Hepatocyte (in vitro differentiated cells): ENCODE results near the gene KCNIP3. TPM values are rescaled to one million over a fixed set of nuclear protein-coding genes. Genes with fewer than 3 reads are reported as not detected.

ENCODE experiments used
- DNase-seq: peaks from one replicate; pipeline ENCODE4 v3.0.0-alpha.2; 2016; ENCODE audit warnings: low spot score
- H2AFZ ChIP-seq: fragments of 200-600 bp; sonication (generic); 2 replicates; pipeline ENCODE4 v1.6.0; 2016; ENCODE audit warnings: antibody characterized with exemption, mild to moderate bottlenecking
- H3K27ac ChIP-seq: fragments of 200-600 bp; sonication (generic); 2 replicates; pipeline ENCODE4 v1.5.1; 2016; ENCODE audit warnings: mild to moderate bottlenecking
- H3K27me3 ChIP-seq: fragments of 200-600 bp; sonication (generic); 2 replicates; pipeline ENCODE4 v1.6.1; 2016
- H3K36me3 ChIP-seq: fragments of 200-600 bp; sonication (generic); replicated peaks from 2 replicates; pipeline ENCODE4 v1.5.1; 2016; ENCODE audit warnings: low read depth; ENCODE audit not compliant: insufficient read depth
- H3K4me1 ChIP-seq: fragments of 200-600 bp; sonication (generic); 2 replicates; pipeline ENCODE4 v1.5.1; 2016; ENCODE audit warnings: mild to moderate bottlenecking, moderate library complexity; ENCODE audit not compliant: insufficient read depth
- H3K4me2 ChIP-seq: fragments of 200-600 bp; sonication (generic); 2 replicates; pipeline ENCODE4 v1.6.0; 2016
- H3K4me3 ChIP-seq: fragments of 200-600 bp; sonication (generic); 2 replicates; pipeline ENCODE4 v1.5.1; 2016; ENCODE audit warnings: mild to moderate bottlenecking
- H3K79me2 ChIP-seq: fragments of 200-600 bp; sonication (generic); 2 replicates; pipeline ENCODE4 v1.6.0; 2017; ENCODE audit warnings: mild to moderate bottlenecking
- H3K9me2 ChIP-seq: fragments of 200-600 bp; sonication (generic); replicated peaks from 2 replicates; pipeline ENCODE4 v1.6.0; 2017; ENCODE audit warnings: mild to moderate bottlenecking; ENCODE audit not compliant: insufficient read depth
- H3K9me3 ChIP-seq: fragments of 200-600 bp; sonication (generic); 2 replicates; pipeline ENCODE4 v1.5.1; 2016; ENCODE audit warnings: low read depth, mild to moderate bottlenecking
- H4K20me1 ChIP-seq: fragments of 200-600 bp; sonication (generic); 2 replicates; pipeline ENCODE4 v1.6.0; 2016; ENCODE audit warnings: mild to moderate bottlenecking; ENCODE audit not compliant: insufficient read depth, poor library complexity, severe bottlenecking
- CTCF ChIP-seq: fragments of 200-600 bp; sonication (generic); IDR thresholded peaks from 2 replicates; pipeline ENCODE4 v1.5.1; 2016; ENCODE audit warnings: antibody characterized with exemption, mild to moderate bottlenecking; ENCODE audit not compliant: poor library complexity
- EZH2 ChIP-seq: fragments of 200-600 bp; sonication (generic); IDR thresholded peaks from 2 replicates; pipeline ENCODE4 v1.6.1; 2016; ENCODE audit warnings: antibody characterized with exemption, mild to moderate bottlenecking, borderline replicate concordance
- EZH2phosphoT487 ChIP-seq: fragments of 200-600 bp; sonication (generic); IDR thresholded peaks from one replicate; pipeline ENCODE4 v1.6.1; 2018; ENCODE audit warnings: antibody characterized with exemption, mild to moderate bottlenecking, low read depth, moderate library complexity; ENCODE audit not compliant: unreplicated experiment, severe bottlenecking
- WGBS: methylation state at CpG from one replicate; pipeline ENCODE4 v1.1.6; 2016; ENCODE audit warnings: low lambda C conversion rate; ENCODE audit errors: missing lambda C conversion rate; 5-methylcytosine and 5-hydroxymethylcytosine counted together
- polyA plus RNA-seq: library from polyadenylated mRNA; unstranded; fragments of >200 nt; fragmentation: Nextera tagmentation; extraction: Ambion mirVana; gene quantifications from 2 replicates; pipeline ENCODE4 v1.2.1, GENCODE V29; 2016
- total RNA-seq: library from RNA; depleted of rRNA; stranded (reverse); fragments of >200 nt; gene quantifications from 2 replicates; pipeline ENCODE4 v1.2.3, GENCODE V29; 2014

The KCNIP3 gene
- total and polyA plus RNA-seq, 2 experiments from 2014 or later = 6.1 to 6.5 TPM

DNA sequence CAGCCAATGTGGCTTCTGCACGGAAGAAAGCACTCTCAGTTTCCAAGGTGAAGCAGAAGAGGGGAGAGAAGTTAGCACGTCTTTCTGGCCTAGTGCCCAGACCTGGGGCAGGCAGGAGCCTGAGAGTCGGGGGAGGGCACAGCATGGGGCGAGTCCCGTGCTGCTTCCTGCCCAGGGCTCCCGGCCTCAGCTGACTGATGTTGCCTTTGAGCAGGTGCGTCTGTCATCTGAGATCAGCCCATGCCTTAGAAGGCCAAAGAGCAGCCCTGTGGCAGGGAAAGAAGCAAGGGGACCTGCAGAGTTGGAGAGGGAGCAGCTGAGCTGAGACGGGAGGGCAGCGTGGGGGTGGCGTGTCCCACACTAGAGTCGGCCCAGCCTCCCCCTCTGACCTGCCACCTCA, 3.3 kb downstream of the KCNIP3 start:
- H4K20me1 ChIP-seq = no peaks in the 10 kb centered on the region
- H3K9me3 ChIP-seq = no peaks in the 10 kb centered on the region
- H3K9me2 ChIP-seq = no peaks in the 10 kb centered on the region
- no peak overlapping the region for H3K4me2 ChIP-seq
- H3K79me2 ChIP-seq = no peaks in the 10 kb centered on the region
- H3K27me3 ChIP-seq = no peaks in the 10 kb centered on the region
- H3K36me3 ChIP-seq = no peaks in the 10 kb centered on the region
- H2AFZ ChIP-seq = no peak overlapping the region
- no peak for TF ChIP-seq EZH2
- WGBS = 54% methylated on average over 11 of the region's 11 CpGs
- no peaks in the 10 kb centered on the region for H3K4me1 ChIP-seq
- no peak overlapping the region for H3K4me3 ChIP-seq
- no peak overlapping the region for H3K27ac ChIP-seq
- no peak for DNase-seq

GRCh38 chr2:95301186-95301585, 4.0 kb downstream of the KCNIP3 start:
- Histone ChIP-seq H3K36me3 (no peaks in the 10 kb centered on the region), H3K9me3 (no peaks in the 10 kb centered on the region), H3K27me3 (no peaks in the 10 kb centered on the region), H4K20me1 (no peaks in the 10 kb centered on the region), H3K4me3 (no peak overlapping the region), H3K27ac (no peak overlapping the region), H3K79me2 (no peaks in the 10 kb centered on the region), H2AFZ (no peak overlapping the region), H3K4me1 (no peaks in the 10 kb centered on the region), H3K4me2 (no peak overlapping the region), H3K9me2 (no peaks in the 10 kb centered on the region)
- WGBS = 82% methylated on average over 4 of the region's 4 CpGs
- TF ChIP-seq EZH2phosphoT487 (no peak), EZH2 (no peak), CTCF (no peak)
- DNase-seq = no peak

DNA sequence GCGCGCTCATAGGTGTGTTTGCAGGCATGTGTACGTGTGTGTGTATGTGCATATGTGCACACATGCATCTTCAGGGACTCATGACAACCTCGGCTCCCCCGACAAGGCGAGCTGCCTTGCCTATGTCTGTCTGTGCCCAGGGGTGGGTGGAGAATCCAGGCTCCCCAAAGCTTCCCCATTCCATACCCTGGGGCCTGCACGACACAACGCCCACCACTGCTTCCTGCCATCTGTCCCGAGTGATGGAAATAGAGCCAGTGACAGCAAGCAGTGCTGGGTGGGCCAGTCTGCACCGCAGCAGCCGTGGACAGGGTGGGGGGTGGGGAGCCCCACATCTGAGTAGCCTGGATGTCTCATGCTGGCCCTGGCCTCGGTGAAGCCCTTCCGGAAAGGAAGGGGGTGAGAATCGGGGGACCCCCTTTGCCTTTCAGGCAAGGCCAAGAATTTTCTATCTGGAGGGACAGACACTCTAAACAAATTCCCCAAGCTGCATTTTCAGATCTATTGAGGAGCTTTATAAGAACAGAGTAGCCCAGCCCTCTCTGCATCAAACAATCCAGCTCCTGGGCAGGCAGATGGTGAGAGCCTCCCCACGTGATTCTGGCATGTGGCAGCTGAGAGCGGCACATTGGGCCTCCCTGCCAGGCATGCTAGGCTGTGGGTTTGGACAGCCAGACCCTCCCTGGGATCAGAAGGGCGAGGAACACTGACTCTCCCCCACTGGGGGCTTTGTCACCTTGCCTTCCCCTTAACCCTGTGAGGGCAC, 4.9 kb downstream of the KCNIP3 start:
- no peak overlapping the region for H3K4me3 ChIP-seq
- no peaks in the 10 kb centered on the region for H3K79me2 ChIP-seq
- no peak for TF ChIP-seq EZH2
- no peak for TF ChIP-seq CTCF
- no peak for TF ChIP-seq EZH2phosphoT487
- no peaks in the 10 kb centered on the region for H3K9me2 ChIP-seq
- no peaks in the 10 kb centered on the region for H3K4me1 ChIP-seq
- no peak overlapping the region for H2AFZ ChIP-seq
- no peak overlapping the region for H3K4me2 ChIP-seq
- H4K20me1 ChIP-seq = no peaks in the 10 kb centered on the region
- no peak overlapping the region for H3K27ac ChIP-seq
- WGBS = 85% methylated on average over 17 of the region's 17 CpGs
- H3K27me3 ChIP-seq = no peaks in the 10 kb centered on the region
- no peaks in the 10 kb centered on the region for H3K9me3 ChIP-seq
- no peak for DNase-seq
- no peaks in the 10 kb centered on the region for H3K36me3 ChIP-seq

DNA sequence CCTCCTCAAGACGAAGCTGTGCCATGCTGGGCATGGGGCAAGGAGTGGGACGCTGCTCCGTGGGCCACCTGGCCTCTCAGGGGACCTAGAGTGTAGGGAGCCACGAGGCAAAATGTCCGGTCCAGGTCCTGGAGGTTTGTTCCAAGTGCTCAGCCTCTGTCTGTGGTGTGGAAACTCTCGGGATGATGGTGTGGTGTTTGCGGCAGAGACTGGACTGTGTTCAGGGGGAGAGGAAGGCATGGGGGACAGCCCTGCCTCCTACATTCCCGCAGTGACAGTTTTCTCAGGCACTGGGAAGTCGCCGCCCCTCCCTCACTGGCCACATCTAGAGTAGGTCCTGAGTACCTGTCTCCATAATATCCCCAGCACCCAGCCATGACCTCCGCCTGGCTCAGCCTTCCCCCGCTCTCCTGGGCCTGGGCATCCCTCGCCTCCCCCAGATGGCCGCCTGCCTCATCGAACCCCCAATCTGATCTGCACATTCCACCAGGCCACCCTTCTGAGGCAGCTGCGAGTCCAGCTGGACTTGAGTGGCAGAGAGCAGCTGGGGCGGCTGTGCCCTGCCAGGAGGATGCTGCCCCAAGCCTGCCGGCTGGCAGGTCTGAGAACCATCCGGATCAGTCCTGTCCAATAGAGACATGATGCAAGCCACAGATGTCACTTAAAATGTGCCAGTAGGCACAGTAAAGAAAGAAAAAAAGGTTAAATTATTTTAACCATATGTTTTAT, 6.2 kb downstream of the KCNIP3 start:
- no peaks in the 10 kb centered on the region for H3K9me2 ChIP-seq
- H3K27me3 ChIP-seq = no peaks in the 10 kb centered on the region
- H3K27ac ChIP-seq = no peak overlapping the region
- no peak overlapping the region for H3K4me3 ChIP-seq
- TF ChIP-seq CTCF (no peak), EZH2 (no peak), EZH2phosphoT487 (no peak)
- H3K4me2 ChIP-seq = no peak overlapping the region
- no peaks in the 10 kb centered on the region for H3K9me3 ChIP-seq
- 87% methylated on average over 19 of the region's 19 CpGs for WGBS
- DNase-seq = no peak
- no peaks in the 10 kb centered on the region for H3K4me1 ChIP-seq
- no peaks in the 10 kb centered on the region for H3K79me2 ChIP-seq
- no peak overlapping the region for H2AFZ ChIP-seq
- no peaks in the 10 kb centered on the region for H3K36me3 ChIP-seq
- H4K20me1 ChIP-seq = no peaks in the 10 kb centered on the region
